ENCODE results near the gene XPO6.
"Not testable (repeated sequence)": the region's sequence is repeated elsewhere in the genome, so short reads cannot be mapped to it uniquely, and the experiment has no call there.

Gene XPO6

GRCh38 chr16:28241924-28242323, 30.2 kb upstream of the XPO6 start:
- Histone ChIP-seq H3K4me2 (ENCODE audit: low read depth, low read length, poor library complexity, severe bottlenecking) (no peak overlapping the region), H3K36me3 (ENCODE audit: insufficient read depth, low read length) (no peaks in the 10 kb centered on the region), H4K20me1 (ENCODE audit: insufficient read depth, low read length, poor library complexity, severe bottlenecking) (no peaks in the 10 kb centered on the region), H2AFZ (ENCODE audit: low read length) (no peak overlapping the region), H3K4me1 (ENCODE audit: insufficient read depth, low read length, poor library complexity, severe bottlenecking) (no peaks in the 10 kb centered on the region), H3K9ac (ENCODE audit: low read depth, low read length, poor library complexity, severe bottlenecking) (no peak overlapping the region), H3F3A (ENCODE audit: low read depth) (no peaks in the 10 kb centered on the region), H3K4me3 (ENCODE audit: low read length, poor library complexity, severe bottlenecking) (no peak overlapping the region), H3K27me3 (ENCODE audit: insufficient read depth, low read length, poor library complexity, severe bottlenecking) (no peaks in the 10 kb centered on the region), H3K79me2 (ENCODE audit: insufficient read depth, low read length) (no peaks in the 10 kb centered on the region), H3K9me3 (ENCODE audit: insufficient read depth, low read depth, low read length) (no peaks in the 10 kb centered on the region), H3K9me2 (replicated peaks; ENCODE audit: low read depth, low read length) (no peaks in the 10 kb centered on the region)
- TF ChIP-seq, protein P1, sequence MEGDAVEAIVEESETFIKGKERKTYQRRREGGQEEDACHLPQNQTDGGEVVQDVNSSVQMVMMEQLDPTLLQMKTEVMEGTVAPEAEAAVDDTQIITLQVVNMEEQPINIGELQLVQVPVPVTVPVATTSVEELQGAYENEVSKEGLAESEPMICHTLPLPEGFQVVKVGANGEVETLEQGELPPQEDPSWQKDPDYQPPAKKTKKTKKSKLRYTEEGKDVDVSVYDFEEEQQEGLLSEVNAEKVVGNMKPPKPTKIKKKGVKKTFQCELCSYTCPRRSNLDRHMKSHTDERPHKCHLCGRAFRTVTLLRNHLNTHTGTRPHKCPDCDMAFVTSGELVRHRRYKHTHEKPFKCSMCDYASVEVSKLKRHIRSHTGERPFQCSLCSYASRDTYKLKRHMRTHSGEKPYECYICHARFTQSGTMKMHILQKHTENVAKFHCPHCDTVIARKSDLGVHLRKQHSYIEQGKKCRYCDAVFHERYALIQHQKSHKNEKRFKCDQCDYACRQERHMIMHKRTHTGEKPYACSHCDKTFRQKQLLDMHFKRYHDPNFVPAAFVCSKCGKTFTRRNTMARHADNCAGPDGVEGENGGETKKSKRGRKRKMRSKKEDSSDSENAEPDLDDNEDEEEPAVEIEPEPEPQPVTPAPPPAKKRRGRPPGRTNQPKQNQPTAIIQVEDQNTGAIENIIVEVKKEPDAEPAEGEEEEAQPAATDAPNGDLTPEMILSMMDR (conservative IDR thresholded peaks at IDR 0.05; ENCODE audit: low read length): no peak
- no peak for TF ChIP-seq EZH2phosphoT487 (IDR thresholded peaks at IDR 0.05; ENCODE audit: borderline replicate concordance)

DNA sequence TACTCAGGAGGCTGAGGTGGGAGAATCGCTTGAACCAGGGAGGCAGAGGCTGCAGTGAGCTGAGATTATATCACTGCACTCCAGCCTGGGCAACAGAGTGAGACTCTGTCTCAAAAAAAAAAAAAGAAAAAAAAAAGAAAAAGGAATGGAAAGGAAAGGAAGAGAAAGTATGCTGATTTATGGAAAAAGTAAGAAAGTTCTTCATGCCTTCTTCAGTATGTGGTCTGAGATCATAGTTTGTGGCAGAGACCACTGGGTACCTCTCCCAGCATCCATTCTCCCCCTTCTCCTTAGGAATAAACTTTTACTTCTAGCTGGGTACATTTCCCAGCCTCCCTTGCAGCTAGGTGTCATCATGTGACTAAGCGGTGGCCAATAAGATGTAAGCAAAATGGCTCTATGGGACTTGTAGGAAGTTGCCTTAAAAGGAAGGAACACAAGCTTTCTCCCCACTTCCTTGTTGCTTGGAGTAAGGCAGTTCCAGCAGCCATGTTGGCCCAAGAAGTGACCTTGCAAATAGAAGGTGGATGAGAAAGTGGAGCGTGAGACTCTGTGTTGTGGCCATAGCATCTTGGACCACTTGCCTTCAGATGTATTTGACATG, 26.1 kb upstream of the XPO6 start:
- Histone ChIP-seq H3K4me3 (ENCODE audit: low read length, poor library complexity, severe bottlenecking) (no peak overlapping the region), H3K9me2 (replicated peaks; ENCODE audit: low read depth, low read length) (no peaks in the 10 kb centered on the region), H2AFZ (ENCODE audit: low read length) (no peak overlapping the region), H3K4me1 (ENCODE audit: insufficient read depth, low read length, poor library complexity, severe bottlenecking) (no peaks in the 10 kb centered on the region), H3K4me2 (ENCODE audit: low read depth, low read length, poor library complexity, severe bottlenecking) (no peak overlapping the region), H3F3A (ENCODE audit: low read depth) (no peaks in the 10 kb centered on the region), H3K36me3 (ENCODE audit: insufficient read depth, low read length) (no peaks in the 10 kb centered on the region), H3K9me3 (ENCODE audit: insufficient read depth, low read depth, low read length) (no peaks in the 10 kb centered on the region), H3K27me3 (ENCODE audit: insufficient read depth, low read length, poor library complexity, severe bottlenecking) (no peaks in the 10 kb centered on the region), H4K20me1 (ENCODE audit: insufficient read depth, low read length, poor library complexity, severe bottlenecking) (no peaks in the 10 kb centered on the region), H3K79me2 (ENCODE audit: insufficient read depth, low read length) (no peaks in the 10 kb centered on the region), H3K9ac (ENCODE audit: low read depth, low read length, poor library complexity, severe bottlenecking) (no peak overlapping the region)
- no peak for TF ChIP-seq EZH2phosphoT487 (IDR thresholded peaks at IDR 0.05; ENCODE audit: borderline replicate concordance)
- TF ChIP-seq, protein P1 (conservative IDR thresholded peaks at IDR 0.05; ENCODE audit: low read length): no peak

- no peaks in the 10 kb centered on the region for H3K9me3 ChIP-seq (ENCODE audit: insufficient read depth, low read depth, low read length)
- H3K4me2 ChIP-seq (ENCODE audit: low read depth, low read length, poor library complexity, severe bottlenecking): no peak overlapping the region
- no peaks in the 10 kb centered on the region for H3K36me3 ChIP-seq (ENCODE audit: insufficient read depth, low read length)
- H3K27me3 ChIP-seq (ENCODE audit: insufficient read depth, low read length, poor library complexity, severe bottlenecking): no peaks in the 10 kb centered on the region
- H4K20me1 ChIP-seq (ENCODE audit: insufficient read depth, low read length, poor library complexity, severe bottlenecking): no peaks in the 10 kb centered on the region
- H2AFZ ChIP-seq (ENCODE audit: low read length): no peak overlapping the region
- H3K9me2 ChIP-seq (replicated peaks; ENCODE audit: low read depth, low read length): no peaks in the 10 kb centered on the region
- no peak overlapping the region for H3K4me3 ChIP-seq (ENCODE audit: low read length, poor library complexity, severe bottlenecking)
- no peaks in the 10 kb centered on the region for H3K79me2 ChIP-seq (ENCODE audit: insufficient read depth, low read length)
- H3K9ac ChIP-seq (ENCODE audit: low read depth, low read length, poor library complexity, severe bottlenecking): no peak overlapping the region
- TF ChIP-seq, protein P1 (conservative IDR thresholded peaks at IDR 0.05; ENCODE audit: low read length): no peak
- TF ChIP-seq EZH2phosphoT487 (IDR thresholded peaks at IDR 0.05; ENCODE audit: borderline replicate concordance): no peak
- no peaks in the 10 kb centered on the region for H3K4me1 ChIP-seq (ENCODE audit: insufficient read depth, low read length, poor library complexity, severe bottlenecking)
- no peaks in the 10 kb centered on the region for H3F3A ChIP-seq (ENCODE audit: low read depth)
These were observed 20.0 kb upstream of the XPO6 start for GRCh38 chr16:28231763-28232162.

GRCh38 chr16:28223909-28224308, 12.1 kb upstream of the XPO6 start:
- H3K4me2 ChIP-seq (ENCODE audit: low read depth, low read length, poor library complexity, severe bottlenecking); H3K79me2 ChIP-seq (ENCODE audit: insufficient read depth, low read length); H2AFZ ChIP-seq (ENCODE audit: low read length); H3K9ac ChIP-seq (ENCODE audit: low read depth, low read length, poor library complexity, severe bottlenecking); H3K9me3 ChIP-seq (ENCODE audit: insufficient read depth, low read depth, low read length); H3K9me2 ChIP-seq (replicated peaks; ENCODE audit: low read depth, low read length); H3K36me3 ChIP-seq (ENCODE audit: insufficient read depth, low read length); H4K20me1 ChIP-seq (ENCODE audit: insufficient read depth, low read length, poor library complexity, severe bottlenecking); H3K27me3 ChIP-seq (ENCODE audit: insufficient read depth, low read length, poor library complexity, severe bottlenecking); H3K4me1 ChIP-seq (ENCODE audit: insufficient read depth, low read length, poor library complexity, severe bottlenecking); H3F3A ChIP-seq (ENCODE audit: low read depth); H3K4me3 ChIP-seq (ENCODE audit: low read length, poor library complexity, severe bottlenecking): not testable (repeated sequence)

GRCh38 chr16:28219777-28220176, 8.0 kb upstream of the XPO6 start:
- H2AFZ ChIP-seq (ENCODE audit: low read length); H3K79me2 ChIP-seq (ENCODE audit: insufficient read depth, low read length); H3K9me3 ChIP-seq (ENCODE audit: insufficient read depth, low read depth, low read length); H3K9ac ChIP-seq (ENCODE audit: low read depth, low read length, poor library complexity, severe bottlenecking); H3F3A ChIP-seq (ENCODE audit: low read depth); H3K27me3 ChIP-seq (ENCODE audit: insufficient read depth, low read length, poor library complexity, severe bottlenecking); H3K4me2 ChIP-seq (ENCODE audit: low read depth, low read length, poor library complexity, severe bottlenecking); H3K9me2 ChIP-seq (replicated peaks; ENCODE audit: low read depth, low read length); H4K20me1 ChIP-seq (ENCODE audit: insufficient read depth, low read length, poor library complexity, severe bottlenecking); H3K4me1 ChIP-seq (ENCODE audit: insufficient read depth, low read length, poor library complexity, severe bottlenecking); H3K36me3 ChIP-seq (ENCODE audit: insufficient read depth, low read length); H3K4me3 ChIP-seq (ENCODE audit: low read length, poor library complexity, severe bottlenecking): not testable (repeated sequence)
